SK-N-SH treated with all-trans-retinoic acid at 6 μM for 48 hours (cell line): ENCODE data around the gene ZNF107.

Source experiments
- ATAC-seq: fragments of 200-7000 bp; cut with Tn5 transposase; 3 replicates; pipeline ENCODE4 v1.9.1; 2020; ENCODE audit warnings: mild to moderate bottlenecking, moderate library complexity
- ARNTL ChIP-seq: fragments of 450-650 bp; formaldehyde crosslinking; IDR thresholded peaks from 2 replicates; pipeline ENCODE4 v1.5.0; 2020; ENCODE audit warnings: low read depth, mild to moderate bottlenecking, moderate library complexity, borderline replicate concordance
- BACH2 ChIP-seq: fragments of 250-450 bp; sonication (Bioruptor Pico); IDR thresholded peaks from 2 replicates; pipeline ENCODE4 v1.9.0; 2021; ENCODE audit warnings: mild to moderate bottlenecking, borderline replicate concordance
- CREB5 ChIP-seq: fragments of 250-450 bp; sonication (Bioruptor Pico); IDR thresholded peaks from 2 replicates; pipeline ENCODE4 v1.5.1; 2020; ENCODE audit warnings: low read depth, mild to moderate bottlenecking, moderate library complexity
- CSDC2 ChIP-seq: fragments of 250-450 bp; sonication (Bioruptor Pico); IDR thresholded peaks from 2 replicates; pipeline ENCODE4 v1.5.0; 2020; ENCODE audit warnings: mild to moderate bottlenecking, moderate library complexity
- GLIS3 ChIP-seq: fragments of 250-450 bp; sonication (Bioruptor Pico); IDR thresholded peaks from 2 replicates; pipeline ENCODE4 v1.5.0; 2020; ENCODE audit warnings: mild to moderate bottlenecking, moderate library complexity
- ISL1 ChIP-seq: fragments of 250-450 bp; sonication (Bioruptor Pico); IDR thresholded peaks from 2 replicates; pipeline ENCODE4 v2.1.2; 2022; ENCODE audit warnings: mild to moderate bottlenecking, moderate library complexity
- OSR1 ChIP-seq: fragments of 250-450 bp; sonication (Bioruptor Pico); IDR thresholded peaks from 2 replicates; pipeline ENCODE4 v1.8.0; 2022; ENCODE audit warnings: moderate library complexity, mild to moderate bottlenecking, inconsistent platforms
- PATZ1 ChIP-seq: fragments of 250-450 bp; sonication (Bioruptor Pico); IDR thresholded peaks from 2 replicates; pipeline ENCODE4 v1.8.0; 2020; ENCODE audit warnings: mild to moderate bottlenecking, moderate library complexity, borderline replicate concordance
- POU6F1 ChIP-seq: fragments of 250-450 bp; sonication (Bioruptor Pico); IDR thresholded peaks from 2 replicates; pipeline ENCODE4 v1.8.0; 2021; ENCODE audit warnings: low read depth, mild to moderate bottlenecking, moderate library complexity, borderline replicate concordance
- PPARA ChIP-seq: fragments of 250-450 bp; sonication (Bioruptor Pico); IDR thresholded peaks from 2 replicates; pipeline ENCODE4 v1.5.0; 2020; ENCODE audit warnings: mild to moderate bottlenecking, borderline replicate concordance
- SNAI2 ChIP-seq: fragments of 250-450 bp; sonication (Bioruptor Pico); IDR thresholded peaks from 2 replicates; pipeline ENCODE4 v1.5.0; 2020; ENCODE audit warnings: mild to moderate bottlenecking, moderate library complexity
- TCF4 ChIP-seq: fragments of 250-450 bp; sonication (Bioruptor Pico); IDR thresholded peaks from 2 replicates; pipeline ENCODE4 v1.8.0; 2021; ENCODE audit warnings: mild to moderate bottlenecking, moderate library complexity, borderline replicate concordance
- TOX ChIP-seq: fragments of 250-450 bp; sonication (Bioruptor Pico); IDR thresholded peaks from 2 replicates; pipeline ENCODE4 v1.8.0; 2021; ENCODE audit warnings: mild to moderate bottlenecking, moderate library complexity, borderline replicate concordance
- TSHZ2 ChIP-seq: fragments of 250-450 bp; sonication (Bioruptor Pico); IDR thresholded peaks from 2 replicates; pipeline ENCODE4 v1.5.0; 2020; ENCODE audit warnings: mild to moderate bottlenecking, moderate library complexity
- ZC3H10 ChIP-seq: fragments of 250-450 bp; sonication (Bioruptor Pico); IDR thresholded peaks from 2 replicates; pipeline ENCODE4 v1.5.1; 2021; ENCODE audit warnings: mild to moderate bottlenecking, moderate library complexity
- ZFP3 ChIP-seq: fragments of 250-450 bp; sonication (Bioruptor Pico); IDR thresholded peaks from 2 replicates; pipeline ENCODE4 v1.5.0; 2020; ENCODE audit warnings: mild to moderate bottlenecking, moderate library complexity
- ZNF565 ChIP-seq: fragments of 450-650 bp; formaldehyde crosslinking; conservative IDR thresholded peaks from 2 replicates; pipeline ENCODE4 v1.5.0; 2020; ENCODE audit warnings: low read depth, mild to moderate bottlenecking, moderate library complexity
- ZNF70 ChIP-seq: fragments of 450-650 bp; formaldehyde crosslinking; IDR thresholded peaks from 2 replicates; pipeline ENCODE4 v1.5.0; 2020; ENCODE audit warnings: mild to moderate bottlenecking, moderate library complexity
- ZNF8 ChIP-seq: fragments of 450-650 bp; formaldehyde crosslinking; IDR thresholded peaks from 2 replicates; pipeline ENCODE4 v1.5.0; 2020; ENCODE audit warnings: mild to moderate bottlenecking, moderate library complexity

The ZNF107 gene

GRCh38 chr7:64632029-64632428 is 33.9 kb upstream of the ZNF107 start:
- no peak for TF ChIP-seq ZNF70 (CRISPR knock-in tag)
- TF ChIP-seq, all 23 proteins: peak for 0
- ATAC-seq: no peak

- ATAC-seq: no peak
- TF ChIP-seq BACH2 (CRISPR knock-in tag): no peak
- TF ChIP-seq TSHZ2 (CRISPR knock-in tag): no peak
- TF ChIP-seq POU6F1 (CRISPR knock-in tag): no peak
- no peak for TF ChIP-seq TOX
- TF ChIP-seq SNAI2 (CRISPR knock-in tag): no peak
- no peak for TF ChIP-seq CSDC2 (CRISPR knock-in tag)
- no peak for TF ChIP-seq ZFP3 (CRISPR knock-in tag)
- TF ChIP-seq ZNF565 (CRISPR knock-in tag): no peak
- no peak for TF ChIP-seq ZNF70 (CRISPR knock-in tag)
- TF ChIP-seq PPARA (CRISPR knock-in tag): no peak
- no peak for TF ChIP-seq PATZ1 (CRISPR knock-in tag)
Observed at GRCh38 chr7:64633401-64633800, 32.5 kb upstream of the ZNF107 start.

GRCh38 chr7:64634406-64635062 is 31.4 kb upstream of the ZNF107 start:
- ATAC-seq: no peak
- TF ChIP-seq ZNF70 (CRISPR knock-in tag): no peak
- TF ChIP-seq CREB5: no peak
- TF ChIP-seq GLIS3 (CRISPR knock-in tag): no peak
- TF ChIP-seq TSHZ2 (CRISPR knock-in tag): no peak
- TF ChIP-seq CSDC2 (CRISPR knock-in tag): no peak
- TF ChIP-seq ARNTL (CRISPR knock-in tag): no peak
- no peak for TF ChIP-seq PATZ1 (CRISPR knock-in tag)
- TF ChIP-seq OSR1: no peak
- no peak for TF ChIP-seq SNAI2 (CRISPR knock-in tag)
- TF ChIP-seq POU6F1 (CRISPR knock-in tag): no peak
- no peak for TF ChIP-seq TOX
- no peak for TF ChIP-seq TCF4
- no peak for TF ChIP-seq ISL1 (CRISPR knock-in tag)
- TF ChIP-seq ZC3H10 (CRISPR knock-in tag): no peak
- no peak for TF ChIP-seq ZNF8 (CRISPR knock-in tag)
- TF ChIP-seq ZNF565 (CRISPR knock-in tag): no peak
- TF ChIP-seq PPARA (CRISPR knock-in tag): no peak
- TF ChIP-seq ZFP3 (CRISPR knock-in tag): no peak
